A673 (cell line): ENCODE measurements around the gene RASD1. TPM values are rescaled to one million over a fixed set of nuclear protein-coding genes. Genes with fewer than 3 reads are reported as not detected.

Experiments
- BruUV-seq: library from RNA; stranded (reverse); fragments of 400-500 nt; replicated peaks from 2 replicates; lab custom pipeline; 2021; lab: Mats Ljungman, UMichigan
- CTCF ChIA-PET: fragments of 300-600 bp; sonication (Branson Sonifier 250); formaldehyde crosslinking; loops from one replicate; lab custom pipeline; 2022; ENCODE audit warnings: antibody characterized with exemption; lab: Charles Lee
- POLR2A ChIA-PET: fragments of 300-600 bp; sonication (Branson Sonifier 250); formaldehyde crosslinking; loops from one replicate; lab custom pipeline; 2022; ENCODE audit warnings: antibody characterized with exemption; ENCODE audit not compliant: low non-redundant PET; lab: Charles Lee
- DNase-seq: peaks from one replicate; pipeline ENCODE4 v3.0.0-alpha.2; 2015; ENCODE audit warnings: low spot score
- H3K27ac ChIP-seq: fragments of 200-600 bp; sonication (generic); 2 replicates; pipeline ENCODE4 v1.5.1; 2016; ENCODE audit warnings: mixed run types, low read depth, mild to moderate bottlenecking, mixed read lengths, antibody characterized with exemption, low read length; ENCODE audit not compliant: poor library complexity, severe bottlenecking
- H3K27me3 ChIP-seq: fragments of 200-600 bp; sonication (generic); replicated peaks from 2 replicates; pipeline ENCODE4 v1.6.1; 2017; ENCODE audit warnings: mixed run types, low read depth, mild to moderate bottlenecking, mixed read lengths, antibody characterized with exemption, low read length; ENCODE audit not compliant: insufficient read depth, poor library complexity
- H3K36me3 ChIP-seq: fragments of 200-600 bp; sonication (generic); 2 replicates; pipeline ENCODE4 v1.6.1; 2016; ENCODE audit warnings: mixed run types, mild to moderate bottlenecking, mixed read lengths, antibody characterized with exemption, low read length; ENCODE audit not compliant: insufficient read depth, poor library complexity, severe bottlenecking
- H3K4me1 ChIP-seq: fragments of 200-600 bp; sonication (generic); 2 replicates; pipeline ENCODE4 v1.6.1; 2017; ENCODE audit warnings: mixed run types, mild to moderate bottlenecking, mixed read lengths, antibody characterized with exemption, low read length; ENCODE audit not compliant: insufficient read depth, poor library complexity, severe bottlenecking
- H3K4me3 ChIP-seq: fragments of 200-600 bp; sonication (generic); 2 replicates; pipeline ENCODE4 v1.5.1; 2016; ENCODE audit warnings: low read depth, mixed run types, mild to moderate bottlenecking, mixed read lengths, low read length; ENCODE audit not compliant: poor library complexity, severe bottlenecking
- H3K9me3 ChIP-seq: fragments of 200-600 bp; sonication (generic); 2 replicates; pipeline ENCODE4 v1.6.1; 2016; ENCODE audit warnings: mixed run types, low read depth, mild to moderate bottlenecking, mixed read lengths, antibody characterized with exemption, low read length; ENCODE audit not compliant: poor library complexity, severe bottlenecking
- EZH2 ChIP-seq: fragments of 200-600 bp; sonication (generic); IDR thresholded peaks from 2 replicates; pipeline ENCODE4 v1.6.1; 2017; ENCODE audit warnings: borderline replicate concordance, low read depth, mild to moderate bottlenecking, mixed read lengths, antibody characterized with exemption, low read length; ENCODE audit not compliant: poor library complexity, severe bottlenecking
- intact Hi-C: fragments of 100-400 bp; cut with micrococcal nuclease; formaldehyde crosslinking; loops from one replicate; pipeline ENCODE4 v1.10.0; 2022; ENCODE audit not compliant: unreplicated experiment
- total RNA-seq: library from RNA; stranded (reverse); gene quantifications from 2 replicates; pipeline ENCODE4 v1.2.3, GENCODE V29; 2021
- TF ChIP-seq, protein P1 (sequence below): fragments of 300-800, 200-600 bp; sonication (generic); conservative IDR thresholded peaks from 2 replicates; pipeline ENCODE4 v1.5.1; 2017; ENCODE audit warnings: low read depth, mild to moderate bottlenecking, antibody characterized with exemption, low read length, moderate library complexity, mixed read lengths

The RASD1 gene
- total RNA-seq, 1 experiment from 2014 or later: 0.21 TPM

DNA sequence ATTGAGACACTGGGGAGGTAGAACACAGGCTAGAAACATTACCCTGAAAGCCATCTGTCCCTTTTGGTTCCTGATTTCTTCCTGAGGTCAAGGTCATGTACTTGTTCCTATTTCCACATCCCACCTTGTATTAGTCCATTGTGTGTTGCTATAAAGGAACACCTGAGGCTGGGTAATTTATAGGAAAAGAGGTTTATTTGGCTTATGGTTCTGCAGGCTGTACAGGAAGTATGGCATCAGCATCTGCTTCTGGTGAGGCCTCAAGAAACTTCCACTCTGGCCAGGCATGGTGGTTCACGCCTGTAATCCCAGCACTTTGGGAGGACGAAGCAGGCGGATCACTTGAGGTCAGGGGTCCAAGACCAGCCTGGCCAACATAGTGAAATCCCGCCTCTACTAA lies 26.8 kb downstream of the RASD1 start:
- BruUV-seq: no TSS peak
- POLR2A ChIA-PET: no interaction called here
- H3K4me3 ChIP-seq: no peak overlapping the region
- H3K27me3 ChIP-seq: peaks cover 57% of the 10 kb centered on the region
- TF ChIP-seq, protein P1, sequence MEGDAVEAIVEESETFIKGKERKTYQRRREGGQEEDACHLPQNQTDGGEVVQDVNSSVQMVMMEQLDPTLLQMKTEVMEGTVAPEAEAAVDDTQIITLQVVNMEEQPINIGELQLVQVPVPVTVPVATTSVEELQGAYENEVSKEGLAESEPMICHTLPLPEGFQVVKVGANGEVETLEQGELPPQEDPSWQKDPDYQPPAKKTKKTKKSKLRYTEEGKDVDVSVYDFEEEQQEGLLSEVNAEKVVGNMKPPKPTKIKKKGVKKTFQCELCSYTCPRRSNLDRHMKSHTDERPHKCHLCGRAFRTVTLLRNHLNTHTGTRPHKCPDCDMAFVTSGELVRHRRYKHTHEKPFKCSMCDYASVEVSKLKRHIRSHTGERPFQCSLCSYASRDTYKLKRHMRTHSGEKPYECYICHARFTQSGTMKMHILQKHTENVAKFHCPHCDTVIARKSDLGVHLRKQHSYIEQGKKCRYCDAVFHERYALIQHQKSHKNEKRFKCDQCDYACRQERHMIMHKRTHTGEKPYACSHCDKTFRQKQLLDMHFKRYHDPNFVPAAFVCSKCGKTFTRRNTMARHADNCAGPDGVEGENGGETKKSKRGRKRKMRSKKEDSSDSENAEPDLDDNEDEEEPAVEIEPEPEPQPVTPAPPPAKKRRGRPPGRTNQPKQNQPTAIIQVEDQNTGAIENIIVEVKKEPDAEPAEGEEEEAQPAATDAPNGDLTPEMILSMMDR: no peak
- no peak for TF ChIP-seq EZH2
- no peaks in the 10 kb centered on the region for H3K9me3 ChIP-seq
- CTCF ChIA-PET: no interaction called here
- no peaks in the 10 kb centered on the region for H3K36me3 ChIP-seq
- no peak overlapping the region for H3K27ac ChIP-seq
- intact Hi-C loops: no loop called here
- no peak for DNase-seq
- H3K4me1 ChIP-seq: no peaks in the 10 kb centered on the region

DNA sequence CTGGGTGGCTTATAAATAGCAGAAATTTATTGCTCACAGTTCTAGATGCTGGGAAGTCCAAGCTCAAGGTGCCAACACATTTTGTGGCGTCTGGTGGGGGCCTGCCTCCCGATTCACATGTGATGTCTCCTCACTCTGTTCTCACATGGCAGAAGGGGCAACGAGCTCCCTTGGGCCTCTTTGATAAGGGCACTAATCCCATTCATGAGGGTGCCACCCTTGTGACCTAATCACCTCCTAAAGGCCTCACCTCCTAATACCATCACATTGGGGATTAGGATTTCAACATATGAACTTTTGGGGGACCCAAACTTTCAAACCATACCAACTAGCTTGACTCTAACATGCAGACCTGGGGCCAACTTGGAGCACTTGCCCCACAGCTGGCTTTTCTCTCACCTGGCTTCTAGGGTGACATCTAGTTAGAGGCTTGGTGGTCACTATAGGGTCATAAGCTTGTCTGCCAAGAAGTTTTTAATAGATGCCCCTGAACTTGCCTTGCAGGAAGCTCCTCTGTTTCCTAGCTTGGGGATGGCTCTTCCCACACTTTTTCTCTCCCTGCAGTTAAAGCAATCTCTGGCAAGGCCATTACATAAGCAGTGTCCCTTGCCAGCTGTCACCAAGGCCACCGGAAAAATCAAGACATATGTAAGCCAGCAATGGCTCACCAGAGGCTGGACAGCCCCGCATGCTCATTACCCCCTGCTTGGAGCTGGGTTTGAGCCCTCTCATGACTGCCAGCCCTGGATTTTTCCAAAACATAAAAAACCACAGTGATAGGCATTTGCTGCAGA lies 27.8 kb downstream of the RASD1 start:
- POLR2A ChIA-PET: interaction anchor here (0.6 kb wide), 1 partner anchor 426 kb away, joined by 4 read pairs; no protein-coding TSS in a partner anchor
- no peak overlapping the region for H3K27ac ChIP-seq
- CTCF ChIA-PET: no interaction called here
- no peak for DNase-seq
- no TSS peak for BruUV-seq
- H3K9me3 ChIP-seq: no peaks in the 10 kb centered on the region
- no peaks in the 10 kb centered on the region for H3K36me3 ChIP-seq
- H3K27me3 ChIP-seq: peaks cover 58% of the 10 kb centered on the region
- TF ChIP-seq EZH2: no peak
- TF ChIP-seq, protein P1: no peak
- intact Hi-C loops: no loop called here
- H3K4me3 ChIP-seq: no peak overlapping the region
- H3K4me1 ChIP-seq: no peaks in the 10 kb centered on the region

DNA sequence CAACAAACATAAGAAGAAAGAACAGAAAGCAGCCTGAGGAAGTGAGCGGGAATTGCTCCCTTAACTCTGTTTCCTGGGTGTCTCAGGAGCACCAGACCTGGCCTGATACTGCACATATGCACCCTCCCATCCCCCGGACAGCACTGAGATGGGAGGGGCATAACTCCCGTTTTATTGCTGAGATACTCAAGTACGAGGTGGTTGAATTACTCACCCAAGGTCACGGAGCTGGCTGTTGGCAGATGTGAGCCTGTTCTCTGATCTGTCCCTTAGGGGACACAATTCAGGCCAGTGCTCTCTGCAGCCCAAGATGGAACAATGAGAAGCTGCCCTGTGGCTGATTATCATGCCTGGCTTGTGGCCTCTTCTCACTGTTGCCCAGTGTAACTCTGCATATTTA lies 28.5 kb downstream of the RASD1 start:
- POLR2A ChIA-PET: no interaction called here
- no peaks in the 10 kb centered on the region for H3K9me3 ChIP-seq
- intact Hi-C loops: no loop called here
- H3K4me3 ChIP-seq: no peak overlapping the region
- H3K4me1 ChIP-seq: no peaks in the 10 kb centered on the region
- H3K36me3 ChIP-seq: no peaks in the 10 kb centered on the region
- DNase-seq: no peak
- CTCF ChIA-PET: no interaction called here
- no peak for TF ChIP-seq EZH2
- TF ChIP-seq, protein P1: no peak
- peaks cover 51% of the 10 kb centered on the region for H3K27me3 ChIP-seq
- H3K27ac ChIP-seq: no peak overlapping the region
- BruUV-seq: no TSS peak
